ENCODE measurements around the gene CRYBG1.

DNA sequence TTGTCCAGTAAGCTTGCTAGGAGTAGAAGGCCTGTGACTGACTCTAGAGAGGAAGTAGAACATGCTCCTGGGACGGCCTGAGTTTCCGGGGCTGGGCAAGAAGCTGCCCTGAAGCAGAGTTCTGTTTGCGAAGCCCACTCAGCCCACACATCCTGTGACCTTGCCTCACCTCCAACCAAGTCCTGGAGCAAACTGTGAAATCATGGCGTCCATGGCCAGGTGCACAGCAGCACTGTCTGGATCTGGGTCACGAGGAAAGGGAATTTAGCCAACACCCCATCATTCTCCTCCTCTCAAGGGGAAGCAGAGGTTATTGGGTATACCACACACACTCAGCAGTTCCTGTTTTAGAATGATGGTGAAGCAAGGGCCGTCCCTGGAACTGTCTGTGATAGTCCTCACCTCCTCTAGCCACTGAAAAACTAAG, 87.5 kb downstream of the CRYBG1 start:
- TF ChIP-seq, protein P1, sequence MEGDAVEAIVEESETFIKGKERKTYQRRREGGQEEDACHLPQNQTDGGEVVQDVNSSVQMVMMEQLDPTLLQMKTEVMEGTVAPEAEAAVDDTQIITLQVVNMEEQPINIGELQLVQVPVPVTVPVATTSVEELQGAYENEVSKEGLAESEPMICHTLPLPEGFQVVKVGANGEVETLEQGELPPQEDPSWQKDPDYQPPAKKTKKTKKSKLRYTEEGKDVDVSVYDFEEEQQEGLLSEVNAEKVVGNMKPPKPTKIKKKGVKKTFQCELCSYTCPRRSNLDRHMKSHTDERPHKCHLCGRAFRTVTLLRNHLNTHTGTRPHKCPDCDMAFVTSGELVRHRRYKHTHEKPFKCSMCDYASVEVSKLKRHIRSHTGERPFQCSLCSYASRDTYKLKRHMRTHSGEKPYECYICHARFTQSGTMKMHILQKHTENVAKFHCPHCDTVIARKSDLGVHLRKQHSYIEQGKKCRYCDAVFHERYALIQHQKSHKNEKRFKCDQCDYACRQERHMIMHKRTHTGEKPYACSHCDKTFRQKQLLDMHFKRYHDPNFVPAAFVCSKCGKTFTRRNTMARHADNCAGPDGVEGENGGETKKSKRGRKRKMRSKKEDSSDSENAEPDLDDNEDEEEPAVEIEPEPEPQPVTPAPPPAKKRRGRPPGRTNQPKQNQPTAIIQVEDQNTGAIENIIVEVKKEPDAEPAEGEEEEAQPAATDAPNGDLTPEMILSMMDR (conservative IDR thresholded peaks at IDR 0.05; ENCODE audit: low read length) = no peak
- no peak for TF ChIP-seq EZH2phosphoT487 (IDR thresholded peaks at IDR 0.05; ENCODE audit: borderline replicate concordance)

Measured in Loucy (cell line).